HepG2 (cell line): ENCODE data around the gene DENND5A. TPM values are rescaled to one million over a fixed set of nuclear protein-coding genes. Genes with fewer than 3 reads are reported as not detected.

Source experiments
- ATAC-seq: fragments of 200-7000 bp; cut with Tn5 transposase; 3 replicates; pipeline ENCODE4 v1.9.1; 2020; ENCODE audit warnings: mild to moderate bottlenecking, moderate library complexity
- BruUV-seq: library from RNA; stranded (reverse); fragments of 400-500 nt; replicated peaks from 2 replicates; lab custom pipeline; 2021; lab: Mats Ljungman, UMichigan
- CTCF ChIA-PET: fragments of 300-600 bp; formaldehyde crosslinking; extraction: SDS; loops from one replicate; lab custom pipeline; 2021; ENCODE audit warnings: low total read pairs, inconsistent platforms, low intra/inter-chr PET ratio; lab: Yijun Ruan, JAX
- POLR2A ChIA-PET: fragments of 350-600 bp; sonication (Branson Sonifier 250); formaldehyde crosslinking; loops from one replicate; lab custom pipeline; 2020; ENCODE audit warnings: antibody characterized with exemption, inconsistent platforms; lab: Yijun Ruan, JAX
- DNase-seq: peaks from one replicate; pipeline ENCODE4 v3.0.0-alpha.2; 2015; ENCODE audit warnings: low spot score
- FAIRE-seq: peaks from 3 replicates; lab custom pipeline; 2011; peaks lifted over from hg19 to GRCh38; lab: Jason Lieb, UNC
- H2AFZ ChIP-seq: one replicate; pipeline ENCODE4 v1.6.1; 2011; ENCODE audit warnings: low read length, inconsistent platforms
- H3K27ac ChIP-seq: fragments of 300-600 bp; 3 replicates; pipeline ENCODE4 v1.8.0; 2011; ENCODE audit warnings: mixed run types, mild to moderate bottlenecking, mixed read lengths, low read length, inconsistent platforms; ENCODE audit not compliant: insufficient read depth; ENCODE audit errors: extremely low read length
- H3K27me3 ChIP-seq, 2 experiments: fragments of 200-600 bp in 1 of 2; 2 replicates in 1 of 2; 3 replicates in 1 of 2; pipeline versions ENCODE4 v1.6.0 to v1.8.0; 2011; ENCODE audit warnings: low read length in 2 of 2, mild to moderate bottlenecking in 2 of 2, moderate library complexity in 2 of 2, inconsistent platforms in 1 of 2; ENCODE audit not compliant: insufficient read depth in 2 of 2, control insufficient read depth in 1 of 2
- H3K36me3 ChIP-seq, 2 experiments: fragments of 200-600 bp in 1 of 2; replicated peaks in 1 of 2; 2 replicates in 1 of 2; 3 replicates in 1 of 2; pipeline versions ENCODE4 v1.5.1 to v1.8.0; 2011; ENCODE audit warnings: low read length in 2 of 2, inconsistent platforms in 1 of 2; ENCODE audit not compliant: insufficient read depth in 2 of 2, control insufficient read depth in 1 of 2
- H3K4me1 ChIP-seq: 2 replicates; pipeline ENCODE4 v1.5.1; 2012; ENCODE audit warnings: low read length, inconsistent platforms; ENCODE audit not compliant: insufficient read depth
- H3K4me2 ChIP-seq: 2 replicates; pipeline ENCODE4 v1.6.0; 2011; ENCODE audit warnings: low read depth, low read length, inconsistent platforms
- H3K4me3 ChIP-seq, 3 experiments: fragments of 200-600 bp in 1 of 3; sonication (generic), shearing (Covaris generic) in 1 of 3; replicated peaks in 1 of 3; 2 replicates each; pipeline ENCODE4 v1.5.1; 2011 to 2016; ENCODE audit warnings: low read length in 3 of 3, inconsistent platforms in 2 of 3, low read depth in 2 of 3, mild to moderate bottlenecking in 2 of 3, control low read depth in 1 of 3, mixed read lengths in 1 of 3; ENCODE audit not compliant: insufficient read depth in 1 of 3
- H3K79me2 ChIP-seq: one replicate; pipeline ENCODE4 v1.6.1; 2011; ENCODE audit warnings: low read length, inconsistent platforms; ENCODE audit not compliant: insufficient read depth
- H3K9ac ChIP-seq: 2 replicates; pipeline ENCODE4 v1.6.0; 2011; ENCODE audit warnings: mild to moderate bottlenecking, low read depth, low read length, inconsistent platforms; ENCODE audit not compliant: insufficient read depth
- H3K9me3 ChIP-seq: 2 replicates; pipeline ENCODE4 v1.5.1; 2012; ENCODE audit warnings: mild to moderate bottlenecking, low read length
- H4K20me1 ChIP-seq: 2 replicates; pipeline ENCODE4 v1.6.0; 2011; ENCODE audit warnings: inconsistent platforms, mild to moderate bottlenecking, low read length, moderate library complexity; ENCODE audit not compliant: insufficient read depth
- CHD4 ChIP-seq: fragments of 200-600 bp; sonication (generic); IDR thresholded peaks from 2 replicates; pipeline ENCODE4 v1.7.0; 2017; ENCODE audit warnings: mild to moderate bottlenecking, low read length, borderline replicate concordance
- HOXA3 ChIP-seq: sonication (generic); formaldehyde crosslinking; IDR thresholded peaks from 2 replicates; pipeline ENCODE4 v1.5.0; 2020; ENCODE audit warnings: missing genetic modification reagents
- KDM6A ChIP-seq: IDR thresholded peaks from 2 replicates; pipeline ENCODE4 v1.6.1; 2016; ENCODE audit warnings: low read depth
- PATZ1 ChIP-seq: sonication (generic); formaldehyde crosslinking; IDR thresholded peaks from 2 replicates; pipeline ENCODE4 v1.4.0; 2020; ENCODE audit warnings: missing genetic modification reagents
- POGK ChIP-seq: sonication (generic); formaldehyde crosslinking; conservative IDR thresholded peaks from 2 replicates; pipeline ENCODE4 v1.8.0; 2022; ENCODE audit warnings: mild to moderate bottlenecking, moderate library complexity, missing genetic modification reagents
- PRDM15 ChIP-seq: sonication (generic); formaldehyde crosslinking; IDR thresholded peaks from 2 replicates; pipeline ENCODE4 v1.4.0; 2020; ENCODE audit warnings: missing genetic modification reagents
- SSRP1 ChIP-seq: IDR thresholded peaks from 2 replicates; pipeline ENCODE4 v1.6.1; 2016; ENCODE audit warnings: control low read depth
- USF2 ChIP-seq, 2 experiments: sonication (generic) in 1 of 2; formaldehyde crosslinking in 1 of 2; IDR thresholded peaks; 2 replicates each; pipeline versions ENCODE4 v1.5.1 to v1.6.1; 2011 to 2020; ENCODE audit warnings: borderline replicate concordance in 1 of 2, low read depth in 1 of 2, low read length in 1 of 2, mild to moderate bottlenecking in 1 of 2, missing genetic modification reagents in 1 of 2, moderate library complexity in 1 of 2
- YEATS2 ChIP-seq: sonication (generic); formaldehyde crosslinking; IDR thresholded peaks from 2 replicates; pipeline ENCODE4 v1.4.0; 2020; ENCODE audit warnings: missing genetic modification reagents, borderline replicate concordance
- ZFP62 ChIP-seq: sonication (generic); formaldehyde crosslinking; IDR thresholded peaks from 2 replicates; pipeline ENCODE4 v1.4.0; 2020; ENCODE audit warnings: missing genetic modification reagents
- ZNF691 ChIP-seq: sonication (generic); formaldehyde crosslinking; IDR thresholded peaks from 2 replicates; pipeline ENCODE4 v1.4.0; 2020; ENCODE audit warnings: missing genetic modification reagents, low read depth, mild to moderate bottlenecking, borderline replicate concordance
- WGBS: methylation state at CpG from one replicate; pipeline ENCODE4 v1.1.6; 2017; ENCODE audit warnings: low lambda C conversion rate; 5-methylcytosine and 5-hydroxymethylcytosine counted together
- in situ Hi-C: cut with HindIII; loops from 2 replicates; pipeline ENCODE4 v1.10.0; 2017; ENCODE audit warnings: low pct_unique_long_range_greater_than_20kb; ENCODE audit not compliant: extremely low pct_ligation_motif_present
- intact Hi-C: fragments of 100-400 bp; cut with micrococcal nuclease; formaldehyde crosslinking; loops from one replicate; pipeline ENCODE4 v1.10.0; 2022; ENCODE audit not compliant: unreplicated experiment
- polyA plus RNA-seq, 8 experiments: library from polyadenylated mRNA; depleted of rRNA in 3 of 8; stranded (reverse) in 7 of 8; unstranded in 1 of 8; fragments of >200 nt; fragmentation: Illumina TruSeq in 4 of 8; extraction: Trizol in 4 of 8; gene quantifications; 2 replicates each; pipeline versions ENCODE4 v1.2.1 to v1.2.3, GENCODE V29; 2011 to 2016; ENCODE audit warnings: low read depth in 4 of 8, missing spikeins in 1 of 8, mixed read lengths in 1 of 8; ENCODE audit not compliant: insufficient read depth in 1 of 8
- total RNA-seq, 5 experiments: library from RNA; depleted of rRNA; stranded (reverse); fragments of >200 nt; fragmentation: Illumina TruSeq; extraction: Trizol; gene quantifications; 2 replicates each; pipeline ENCODE4 v1.2.3, GENCODE V29; 2016; ENCODE audit warnings: low read depth in 1 of 5

The DENND5A gene
- total and polyA plus RNA-seq, 2 of the 13 experiments (the other 11 are each of a cell fraction or from before 2014, with no cell fraction given), result 63.3 to 145 TPM

GRCh38 chr11:9251311-9251710 lies 13.8 kb downstream of the DENND5A start:
- 95% methylated on average over 3 of the region's 3 CpGs for WGBS
- peaks cover 80% of the 10 kb centered on the region for H3K79me2 ChIP-seq
- ATAC-seq (no peak), DNase-seq (no peak), FAIRE-seq (no peak)
- H3K4me1 ChIP-seq, result peaks cover 11% of the 10 kb centered on the region
- POLR2A ChIA-PET, result no interaction called here
- H3K4me2 ChIP-seq, result no peak overlapping the region
- H4K20me1 ChIP-seq, result peaks cover 22% of the 10 kb centered on the region; the same call in 1 of the 2 replicates
- peaks cover 2 to 3% of the 10 kb centered on the region in 2 experiments; a peak in 1 of 5 replicates for H3K36me3 ChIP-seq
- no peak overlapping the region for H2AFZ ChIP-seq
- CTCF ChIA-PET, result no interaction called here
- no peak overlapping the region for H3K9ac ChIP-seq
- BruUV-seq, result no TSS peak
- in situ Hi-C loops, result no loop called here
- H3K27ac ChIP-seq, result no peak overlapping the region
- H3K4me3 ChIP-seq, result no peak overlapping the region
- intact Hi-C loops, result no loop called here
- no peaks in the 10 kb centered on the region for H3K27me3 ChIP-seq
- H3K9me3 ChIP-seq, result no peaks in the 10 kb centered on the region
- TF ChIP-seq SSRP1 (CRISPR knock-in tag) (no peak), ZNF691 (CRISPR knock-in tag) (no peak), HOXA3 (no peak), PATZ1 (CRISPR knock-in tag) (no peak), POGK (CRISPR knock-in tag) (no peak), ZFP62 (CRISPR knock-in tag) (no peak), YEATS2 (CRISPR knock-in tag) (no peak), KDM6A (no peak), USF2 (IDR thresholded peaks at IDR 0.05; ENCODE audit: low read depth, low read length) (no peak), USF2 (CRISPR knock-in tag; IDR thresholded peaks at IDR 0.05; ENCODE audit: borderline replicate concordance) (no peak), PRDM15 (CRISPR knock-in tag) (no peak), CHD4 (no peak)
